ENCODE results near the gene STC2. TPM values are rescaled to one million over a fixed set of nuclear protein-coding genes. Genes with fewer than 3 reads are reported as not detected.

STC2 gene
- total RNA-seq, 4 donors from 2014 or later: 0.64 to 26.1 (median 1.9) TPM

DNA sequence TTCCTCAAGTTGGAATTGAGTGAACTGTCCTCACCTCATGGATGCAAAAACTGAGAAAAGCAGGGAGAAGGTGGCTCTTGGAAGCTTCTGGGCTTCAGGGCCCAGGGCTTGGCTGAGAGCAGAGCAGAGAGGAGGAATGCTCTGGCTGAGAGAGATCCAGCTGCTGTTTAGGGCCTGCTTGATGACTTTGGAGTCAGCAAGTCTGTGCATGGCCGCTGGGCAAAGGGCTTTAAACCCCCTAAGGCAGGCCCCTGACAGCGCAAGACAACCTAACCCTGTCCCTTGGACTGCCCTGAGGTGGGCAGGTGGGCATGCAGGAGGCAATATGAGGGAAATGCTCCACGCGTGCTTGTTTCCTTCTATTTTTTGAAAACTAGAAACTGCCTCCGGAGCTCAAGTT is 8.6 kb downstream of the STC2 start:
- Histone ChIP-seq H3K36me3 (no peaks in the 10 kb centered on the region), H3K4me1 (peaks cover 13 to 65% (median 32%) of the 10 kb centered on the region in 3 donors), H3K27me3 (peaks cover 0 to 61% (median 0%) of the 10 kb centered on the region in 4 donors), H3K4me3 (no peak overlapping the region), H3K9me3 (no peaks in the 10 kb centered on the region), H3K27ac (peak overlapping the region in 3 of 4 donors; percentile 63 to 77 (median 75))
- intact Hi-C loops (cut with DNase I): no loop called here
- no peak for TF ChIP-seq POLR2A (IDR thresholded peaks at IDR 0.05)
- TF ChIP-seq, protein P1, sequence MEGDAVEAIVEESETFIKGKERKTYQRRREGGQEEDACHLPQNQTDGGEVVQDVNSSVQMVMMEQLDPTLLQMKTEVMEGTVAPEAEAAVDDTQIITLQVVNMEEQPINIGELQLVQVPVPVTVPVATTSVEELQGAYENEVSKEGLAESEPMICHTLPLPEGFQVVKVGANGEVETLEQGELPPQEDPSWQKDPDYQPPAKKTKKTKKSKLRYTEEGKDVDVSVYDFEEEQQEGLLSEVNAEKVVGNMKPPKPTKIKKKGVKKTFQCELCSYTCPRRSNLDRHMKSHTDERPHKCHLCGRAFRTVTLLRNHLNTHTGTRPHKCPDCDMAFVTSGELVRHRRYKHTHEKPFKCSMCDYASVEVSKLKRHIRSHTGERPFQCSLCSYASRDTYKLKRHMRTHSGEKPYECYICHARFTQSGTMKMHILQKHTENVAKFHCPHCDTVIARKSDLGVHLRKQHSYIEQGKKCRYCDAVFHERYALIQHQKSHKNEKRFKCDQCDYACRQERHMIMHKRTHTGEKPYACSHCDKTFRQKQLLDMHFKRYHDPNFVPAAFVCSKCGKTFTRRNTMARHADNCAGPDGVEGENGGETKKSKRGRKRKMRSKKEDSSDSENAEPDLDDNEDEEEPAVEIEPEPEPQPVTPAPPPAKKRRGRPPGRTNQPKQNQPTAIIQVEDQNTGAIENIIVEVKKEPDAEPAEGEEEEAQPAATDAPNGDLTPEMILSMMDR (IDR thresholded peaks at IDR 0.05): no peak
- 48 to 83% methylated on average over 1 to 5 of the region's 5 CpGs for WGBS, 2 donors
- no peak for DNase-seq

DNA sequence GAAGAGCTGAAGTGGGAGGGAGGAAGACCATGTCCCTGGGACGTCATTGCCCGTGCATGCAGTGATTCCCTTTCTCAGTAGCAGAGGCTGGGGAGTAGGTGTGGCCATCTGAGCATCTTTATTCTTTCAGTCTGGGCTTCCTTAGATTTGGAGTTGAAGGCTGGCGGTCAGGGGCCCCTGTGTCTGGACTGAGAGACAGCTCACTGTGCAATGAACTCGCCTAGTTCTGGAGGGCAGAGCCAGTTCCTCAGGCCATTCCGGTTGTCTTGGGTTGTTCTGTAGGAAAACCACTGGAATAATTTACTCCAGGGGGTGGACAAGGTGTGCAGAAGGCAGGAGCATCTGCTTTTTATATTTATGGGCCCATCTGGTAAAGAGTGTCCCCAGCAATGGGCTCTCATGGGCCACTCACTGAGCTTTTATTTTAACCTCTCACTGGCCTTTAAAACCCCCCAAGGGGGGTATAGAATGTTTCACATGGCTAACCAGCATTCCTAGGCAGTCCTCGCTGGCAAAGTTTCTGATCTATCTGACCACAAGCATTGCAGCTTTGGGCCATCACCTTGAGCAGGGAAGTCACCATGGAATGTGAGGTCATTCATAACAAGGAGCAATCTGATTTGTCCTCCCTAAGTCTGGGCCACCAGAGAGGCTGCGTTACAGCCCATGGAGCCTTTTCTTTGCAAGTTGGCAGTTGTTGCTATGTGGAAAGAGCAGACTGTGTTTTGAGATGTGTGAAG is 9.2 kb downstream of the STC2 start:
- Histone ChIP-seq H3K36me3 (no peaks in the 10 kb centered on the region), H3K4me3 (no peak overlapping the region), H3K4me1 (peaks cover 13 to 59% (median 27%) of the 10 kb centered on the region in 3 donors), H3K9me3 (no peaks in the 10 kb centered on the region), H3K27ac (peak overlapping the region in 3 of 4 donors; percentile 63 to 77 (median 75)), H3K27me3 (peaks cover 0 to 61% (median 0%) of the 10 kb centered on the region in 4 donors)
- WGBS, 2 donors: 71 to 80% methylated on average over 1 to 4 of the region's 7 CpGs
- intact Hi-C loops (cut with DNase I): no loop called here
- DNase-seq: no peak
- TF ChIP-seq, protein P1 (IDR thresholded peaks at IDR 0.05): no peak
- no peak for TF ChIP-seq POLR2A (IDR thresholded peaks at IDR 0.05)

DNA sequence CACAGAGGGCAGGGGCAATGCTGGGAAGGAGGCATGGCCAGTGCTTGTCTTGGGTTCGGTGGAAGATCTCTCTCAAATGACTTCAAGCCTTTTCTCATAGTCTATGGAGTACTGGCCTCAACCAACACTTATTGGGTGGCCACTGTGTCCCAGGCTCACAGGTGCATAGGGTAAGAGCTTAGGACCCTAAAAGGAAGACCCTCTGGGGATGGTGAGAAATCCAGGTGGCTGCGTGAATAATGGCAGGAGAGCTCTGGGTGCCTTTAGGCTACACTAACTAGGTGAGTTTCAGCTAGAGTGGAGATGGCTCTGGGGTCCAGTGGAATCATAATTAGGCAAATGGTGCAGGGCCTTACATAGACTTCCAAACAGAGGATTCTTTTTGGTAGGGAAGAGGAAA is 9.9 kb downstream of the STC2 start:
- 91 to 95% methylated on average over 2 of the region's 2 CpGs for WGBS, 2 donors
- no peak for DNase-seq
- H3K4me1 ChIP-seq: peaks cover 13 to 52% (median 20%) of the 10 kb centered on the region in 3 donors
- H3K9me3 ChIP-seq: no peaks in the 10 kb centered on the region
- no peak overlapping the region for H3K4me3 ChIP-seq
- H3K27me3 ChIP-seq: peaks cover 0 to 55% (median 0%) of the 10 kb centered on the region in 4 donors
- no peaks in the 10 kb centered on the region for H3K36me3 ChIP-seq
- intact Hi-C loops (cut with DNase I): no loop called here
- no peak for TF ChIP-seq POLR2A (IDR thresholded peaks at IDR 0.05)
- TF ChIP-seq, protein P1 (IDR thresholded peaks at IDR 0.05): no peak
- H3K27ac ChIP-seq: no peak overlapping the region

DNA sequence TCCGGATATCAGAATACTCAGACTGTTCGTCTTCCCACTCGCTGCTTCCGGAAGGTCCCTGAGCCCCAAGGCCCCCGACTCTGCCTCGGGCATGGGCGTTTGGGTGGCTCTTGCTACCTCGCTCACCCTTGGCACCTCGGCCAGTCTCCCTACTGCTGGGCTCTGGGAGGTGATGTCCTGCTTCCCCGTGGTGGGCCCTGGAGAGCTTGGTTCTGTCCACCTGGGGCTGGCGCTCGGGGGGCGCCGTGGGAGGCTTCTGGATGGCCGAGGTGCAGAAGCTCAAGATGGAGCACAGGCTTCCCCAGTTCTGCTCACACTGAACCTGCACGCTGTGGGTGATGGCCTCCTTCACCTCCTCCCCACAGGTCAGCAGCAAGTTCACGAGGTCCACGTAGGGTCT is 10.4 kb downstream of the STC2 start:
- intact Hi-C loops (cut with DNase I): no loop called here
- Histone ChIP-seq H3K27ac (no peak overlapping the region), H3K4me3 (no peak overlapping the region), H3K9me3 (no peaks in the 10 kb centered on the region), H3K4me1 (peaks cover 13 to 47% (median 20%) of the 10 kb centered on the region in 3 donors), H3K36me3 (no peaks in the 10 kb centered on the region), H3K27me3 (peaks cover 0 to 50% (median 0%) of the 10 kb centered on the region in 4 donors)
- TF ChIP-seq, protein P1 (IDR thresholded peaks at IDR 0.05): no peak
- TF ChIP-seq POLR2A (IDR thresholded peaks at IDR 0.05): no peak
- no peak for DNase-seq
- 87 to 92% methylated on average over 11 to 12 of the region's 18 CpGs for WGBS, 2 donors

DNA sequence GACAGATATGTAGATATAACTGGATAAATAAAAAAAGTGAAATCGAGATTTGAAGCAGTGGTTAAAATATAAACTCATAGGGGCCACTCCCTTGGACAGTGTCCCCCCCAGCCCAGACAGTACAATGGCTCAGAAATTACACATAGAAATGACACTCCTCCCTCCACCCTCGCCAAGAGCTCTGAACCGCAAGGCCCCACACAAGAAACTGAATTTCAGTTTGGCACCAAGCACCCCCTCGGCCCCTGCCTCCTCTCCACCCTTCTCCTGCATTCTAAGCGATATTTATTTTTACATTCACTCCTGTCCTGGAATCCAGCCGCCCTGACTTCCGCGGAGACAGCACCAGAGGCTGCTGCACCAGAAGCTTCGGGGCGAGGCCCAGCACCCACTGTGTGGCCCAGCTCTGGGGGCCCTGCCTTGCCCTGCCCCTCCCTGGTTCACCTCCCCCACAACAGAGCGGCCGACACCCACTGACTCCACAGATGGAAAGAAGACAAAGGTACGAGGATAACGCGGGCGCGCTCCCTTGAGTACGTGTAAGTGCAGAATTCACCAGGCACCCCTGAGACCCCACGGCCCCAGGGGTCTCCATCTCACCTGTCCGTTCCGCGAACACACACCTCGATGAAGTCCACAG is 11.0 kb downstream of the STC2 start:
- Histone ChIP-seq H3K27ac (no peak overlapping the region), H3K36me3 (no peaks in the 10 kb centered on the region), H3K4me1 (peaks cover 13 to 47% (median 20%) of the 10 kb centered on the region in 3 donors), H3K27me3 (peaks cover 0 to 50% (median 0%) of the 10 kb centered on the region in 4 donors), H3K9me3 (no peaks in the 10 kb centered on the region), H3K4me3 (no peak overlapping the region)
- intact Hi-C loops (cut with DNase I): no loop called here
- TF ChIP-seq, protein P1 (IDR thresholded peaks at IDR 0.05): no peak
- no peak for TF ChIP-seq POLR2A (IDR thresholded peaks at IDR 0.05)
- DNase-seq: no peak
- WGBS, 2 donors: 87 to 88% methylated on average over 17 to 18 of the region's 23 CpGs
